HG03521 (cell line): ENCODE measurements around the gene PGA4.
"Not testable (repeated sequence)": the region's sequence is repeated elsewhere in the genome, so short reads cannot be mapped to it uniquely, and the experiment has no call there.

Experiments used
- ATAC-seq: cut with Tn5 transposase; IDR thresholded peaks from one replicate; pipeline ENCODE4 v1.9.1; 2021; ENCODE audit warnings: mild to moderate bottlenecking, moderate library complexity; ENCODE audit not compliant: unreplicated experiment

Gene PGA4

DNA sequence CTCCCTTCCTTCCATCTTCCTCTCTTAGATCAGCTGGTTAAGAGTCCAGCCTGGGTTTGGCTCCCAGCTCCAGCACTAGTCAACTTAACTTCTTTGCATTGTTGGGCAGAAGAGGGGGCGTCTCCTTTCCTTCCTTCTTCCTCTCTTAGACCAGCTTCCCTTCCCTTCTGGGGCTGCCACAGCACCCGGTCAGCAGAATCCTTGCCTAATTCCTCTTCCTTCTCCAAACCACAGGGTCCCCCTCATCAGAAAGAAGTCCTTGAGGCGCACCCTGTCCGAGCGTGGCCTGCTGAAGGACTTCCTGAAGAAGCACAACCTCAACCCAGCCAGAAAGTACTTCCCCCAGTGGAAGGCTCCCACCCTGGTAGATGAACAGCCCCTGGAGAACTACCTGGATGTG, 18.3 kb upstream of the PGA4 start:
- not testable (repeated sequence) for ATAC-seq

DNA sequence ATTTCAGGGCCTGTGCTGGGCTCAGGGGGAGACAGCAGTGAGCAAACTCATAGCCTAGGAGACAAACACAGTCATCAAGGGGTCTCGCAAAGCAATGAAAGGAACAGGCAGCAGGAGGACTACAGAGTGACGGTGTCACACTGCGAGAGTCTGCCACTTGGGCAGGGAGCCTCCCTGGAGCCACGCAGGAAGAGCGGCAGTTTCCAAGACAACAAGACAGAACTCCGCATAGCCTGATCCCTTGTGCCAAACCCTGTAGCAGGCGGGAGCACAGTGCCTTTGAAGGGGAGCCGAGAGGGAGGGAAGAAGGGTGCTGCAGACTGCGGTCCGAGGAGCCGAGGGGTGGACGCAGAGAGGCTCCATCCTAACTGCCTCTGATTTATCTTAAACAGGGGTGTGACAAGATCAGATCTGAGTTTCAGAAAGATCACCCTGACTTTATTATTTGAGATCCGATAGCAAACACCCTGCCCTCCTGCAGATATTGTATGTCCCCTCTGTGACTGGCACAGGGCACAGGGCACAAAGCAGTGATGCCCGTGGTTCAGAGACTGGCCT, 17.6 kb upstream of the PGA4 start:
- ATAC-seq = not testable (repeated sequence)

DNA sequence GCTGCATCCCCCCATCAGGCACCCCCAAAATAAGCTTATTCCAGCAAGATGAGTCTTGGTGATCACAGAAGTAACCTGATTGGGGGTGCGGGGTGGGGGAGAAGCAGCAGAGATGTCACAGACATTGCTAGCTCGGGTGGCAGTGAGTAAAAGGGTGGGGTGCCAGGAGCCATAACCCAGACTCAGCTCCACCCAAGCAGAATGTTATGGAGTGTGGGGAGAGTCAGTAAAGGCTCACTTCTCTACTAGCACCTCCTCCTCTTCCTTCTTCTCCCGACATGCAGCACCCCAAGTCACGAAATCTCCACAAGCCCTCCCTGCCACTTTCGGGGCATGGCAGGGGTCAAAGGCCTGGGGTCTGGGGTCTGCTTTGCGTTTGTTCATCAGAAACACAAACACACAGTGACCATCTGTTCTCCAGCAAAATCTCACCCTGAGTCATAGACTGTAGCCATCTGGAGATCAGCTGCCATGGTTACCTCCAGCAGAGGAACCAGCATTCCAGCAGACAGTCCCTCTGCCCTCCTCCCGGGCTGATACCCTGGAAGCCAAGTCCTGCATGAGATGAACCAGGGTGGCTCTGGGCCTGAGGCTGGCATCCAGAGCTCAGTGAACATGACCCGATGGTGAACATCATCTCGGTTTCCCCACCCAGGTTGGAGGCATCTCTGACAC, 14.4 kb upstream of the PGA4 start:
- ATAC-seq = not testable (repeated sequence)

DNA sequence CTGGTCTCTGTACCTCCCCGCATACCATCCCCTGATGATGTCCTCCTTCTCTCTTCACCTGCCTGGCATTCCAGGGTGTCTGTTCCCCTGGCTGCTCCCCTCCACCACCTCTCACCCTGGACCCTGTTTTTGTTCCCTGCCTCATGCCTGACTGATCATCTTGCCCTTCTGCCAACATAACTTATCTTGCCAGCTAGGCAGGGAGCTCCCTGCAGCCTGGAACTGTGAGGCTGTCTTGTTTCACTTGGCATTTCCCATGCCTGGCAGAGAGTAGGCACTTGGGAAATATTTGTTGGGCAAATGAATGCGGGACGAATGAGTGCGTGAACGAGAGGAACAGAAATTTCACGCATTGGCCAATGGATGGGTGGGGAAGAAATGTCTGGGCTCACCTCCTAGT, 11.5 kb upstream of the PGA4 start:
- ATAC-seq = not testable (repeated sequence)

DNA sequence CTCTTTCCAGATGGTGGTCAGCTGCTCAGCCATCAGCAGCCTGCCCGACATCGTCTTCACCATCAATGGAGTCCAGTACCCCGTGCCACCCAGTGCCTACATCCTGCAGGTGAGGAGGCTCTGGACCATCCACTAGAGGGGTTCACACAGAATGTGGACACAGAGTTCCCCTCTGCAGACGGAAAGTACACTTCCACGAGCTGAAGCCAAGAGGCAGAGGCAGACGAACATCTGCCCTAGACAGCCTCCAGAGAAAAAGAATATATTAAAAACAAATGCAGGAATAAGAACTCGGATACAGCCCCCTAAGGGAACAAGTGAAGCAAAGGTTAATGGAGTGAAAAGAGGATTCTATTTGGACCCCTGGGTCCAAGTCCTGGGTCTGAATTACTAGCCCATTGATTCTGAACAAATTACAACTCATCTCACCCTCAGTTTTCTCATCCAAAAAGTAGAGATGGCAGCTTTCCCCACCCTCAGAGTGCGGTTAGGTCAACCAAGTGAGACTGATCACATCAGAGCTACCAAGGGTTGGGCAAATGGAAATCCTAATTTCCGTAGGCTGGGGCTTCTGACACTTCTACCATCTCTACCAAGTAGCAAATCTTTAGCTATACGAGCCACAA, 10.7 kb upstream of the PGA4 start:
- not testable (repeated sequence) for ATAC-seq

DNA sequence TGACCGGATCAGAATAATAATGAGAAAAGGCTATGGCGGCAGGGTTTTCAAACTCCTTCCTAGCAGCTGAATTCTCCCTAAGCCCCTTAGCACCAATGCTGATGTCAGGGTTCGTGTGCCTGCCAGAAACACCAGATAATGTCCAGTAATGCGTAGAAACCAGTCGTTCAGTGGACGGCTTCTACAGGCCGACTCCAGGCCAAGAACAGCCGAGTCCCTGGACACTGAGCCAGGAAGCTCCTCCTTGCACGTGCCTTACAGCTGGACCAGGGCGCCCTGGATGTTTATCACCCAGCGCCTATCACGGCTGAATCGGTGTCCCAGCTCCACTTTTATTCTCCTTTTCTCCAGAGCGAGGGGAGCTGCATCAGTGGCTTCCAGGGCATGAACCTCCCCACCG, 9.9 kb upstream of the PGA4 start:
- not testable (repeated sequence) for ATAC-seq

DNA sequence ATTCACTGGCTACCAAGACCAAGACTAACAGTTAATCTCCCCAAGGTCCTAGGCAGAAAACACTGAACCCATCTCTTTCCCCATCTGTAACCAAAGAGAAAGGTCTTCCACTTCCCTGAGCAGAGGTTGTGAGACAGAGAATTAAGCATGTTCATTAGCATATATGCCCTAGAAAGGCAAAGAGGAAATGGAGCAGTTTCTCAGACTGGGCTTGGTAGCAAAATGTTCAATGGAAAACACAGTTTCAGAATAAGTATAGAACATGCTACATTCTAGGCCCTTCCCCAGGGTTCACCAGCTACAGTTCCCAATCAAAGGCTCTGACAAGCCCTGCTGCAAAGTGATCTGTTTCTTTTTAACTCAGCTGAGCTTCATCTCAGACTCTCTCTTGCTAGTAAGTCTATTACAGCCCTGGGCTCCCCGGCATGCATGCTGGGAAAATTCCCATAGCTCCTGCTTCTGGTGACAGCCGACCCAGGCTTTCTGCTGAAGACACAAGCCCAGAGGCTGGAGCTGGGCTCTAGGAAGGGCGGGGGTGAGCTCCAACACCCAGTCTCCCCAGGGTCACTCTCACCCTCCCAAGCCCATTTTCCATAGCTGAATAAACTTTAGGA, 8.3 kb upstream of the PGA4 start:
- ATAC-seq = not testable (repeated sequence)

DNA sequence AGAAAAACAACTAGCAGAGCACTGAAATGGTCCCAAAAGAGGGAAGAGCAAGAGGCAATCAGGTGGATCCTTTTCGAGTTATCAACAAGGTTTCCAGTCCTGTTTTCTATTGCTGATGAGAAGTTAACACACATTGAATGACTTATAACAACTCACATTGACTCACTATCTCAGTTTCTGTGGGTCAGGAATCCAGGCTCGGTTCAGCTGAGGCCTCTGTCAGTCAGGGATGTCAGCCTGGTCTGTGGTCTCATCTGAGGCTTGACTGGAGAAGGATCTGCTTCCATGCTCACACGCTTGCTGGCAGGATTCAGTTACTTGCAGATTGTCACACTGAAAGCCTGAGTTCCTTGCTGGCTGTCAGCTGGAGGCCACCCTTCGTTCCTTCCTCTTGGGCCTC, 3.8 kb upstream of the PGA4 start:
- ATAC-seq = not testable (repeated sequence)

DNA sequence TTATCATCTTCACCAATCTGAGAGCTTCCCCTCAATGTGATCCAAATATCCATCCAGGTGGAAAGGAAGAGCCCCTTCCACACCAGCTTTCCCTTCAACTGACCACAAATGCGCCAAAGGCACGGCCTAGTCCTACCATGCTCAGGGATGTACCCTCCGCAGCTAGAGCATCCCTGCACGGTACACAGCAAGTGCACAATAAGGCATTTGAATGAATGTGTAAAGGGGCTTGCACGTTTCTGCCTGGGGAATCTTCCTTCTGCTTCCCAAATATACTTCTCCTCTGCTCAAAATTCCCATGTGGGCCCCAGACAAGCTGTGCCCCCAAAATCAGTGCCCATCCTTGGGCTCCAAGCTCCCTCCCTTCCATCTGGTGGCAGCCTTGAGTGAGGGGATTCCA, 3.1 kb upstream of the PGA4 start:
- not testable (repeated sequence) for ATAC-seq

DNA sequence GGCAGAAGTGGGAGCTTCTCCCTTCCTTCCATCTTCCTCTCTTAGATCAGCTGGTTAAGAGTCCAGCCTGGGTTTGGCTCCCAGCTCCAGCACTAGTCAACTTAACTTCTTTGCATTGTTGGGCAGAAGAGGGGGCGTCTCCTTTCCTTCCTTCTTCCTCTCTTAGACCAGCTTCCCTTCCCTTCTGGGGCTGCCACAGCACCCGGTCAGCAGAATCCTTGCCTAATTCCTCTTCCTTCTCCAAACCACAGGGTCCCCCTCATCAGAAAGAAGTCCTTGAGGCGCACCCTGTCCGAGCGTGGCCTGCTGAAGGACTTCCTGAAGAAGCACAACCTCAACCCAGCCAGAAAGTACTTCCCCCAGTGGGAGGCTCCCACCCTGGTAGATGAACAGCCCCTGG, 545 bp downstream of the PGA4 start:
- not testable (repeated sequence) for ATAC-seq

DNA sequence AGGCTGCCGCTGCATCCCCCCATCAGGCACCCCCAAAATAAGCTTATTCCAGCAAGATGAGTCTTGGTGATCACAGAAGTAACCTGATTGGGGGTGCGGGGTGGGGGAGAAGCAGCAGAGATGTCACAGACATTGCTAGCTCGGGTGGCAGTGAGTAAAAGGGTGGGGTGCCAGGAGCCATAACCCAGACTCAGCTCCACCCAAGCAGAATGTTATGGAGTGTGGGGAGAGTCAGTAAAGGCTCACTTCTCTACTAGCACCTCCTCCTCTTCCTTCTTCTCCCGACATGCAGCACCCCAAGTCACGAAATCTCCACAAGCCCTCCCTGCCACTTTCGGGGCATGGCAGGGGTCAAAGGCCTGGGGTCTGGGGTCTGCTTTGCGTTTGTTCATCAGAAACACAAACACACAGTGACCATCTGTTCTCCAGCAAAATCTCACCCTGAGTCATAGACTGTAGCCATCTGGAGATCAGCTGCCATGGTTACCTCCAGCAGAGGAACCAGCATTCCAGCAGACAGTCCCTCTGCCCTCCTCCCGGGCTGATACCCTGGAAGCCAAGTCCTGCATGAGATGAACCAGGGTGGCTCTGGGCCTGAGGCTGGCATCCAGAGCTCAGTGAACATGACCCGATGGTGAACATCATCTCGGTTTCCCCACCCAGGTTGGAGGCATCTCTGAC, 4.5 kb downstream of the PGA4 start:
- not testable (repeated sequence) for ATAC-seq

DNA sequence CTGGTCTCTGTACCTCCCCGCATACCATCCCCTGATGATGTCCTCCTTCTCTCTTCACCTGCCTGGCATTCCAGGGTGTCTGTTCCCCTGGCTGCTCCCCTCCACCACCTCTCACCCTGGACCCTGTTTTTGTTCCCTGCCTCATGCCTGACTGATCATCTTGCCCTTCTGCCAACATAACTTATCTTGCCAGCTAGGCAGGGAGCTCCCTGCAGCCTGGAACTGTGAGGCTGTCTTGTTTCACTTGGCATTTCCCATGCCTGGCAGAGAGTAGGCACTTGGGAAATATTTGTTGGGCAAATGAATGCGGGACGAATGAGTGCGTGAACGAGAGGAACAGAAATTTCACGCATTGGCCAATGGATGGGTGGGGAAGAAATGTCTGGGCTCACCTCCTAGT, 7.3 kb downstream of the PGA4 start:
- ATAC-seq = not testable (repeated sequence)

DNA sequence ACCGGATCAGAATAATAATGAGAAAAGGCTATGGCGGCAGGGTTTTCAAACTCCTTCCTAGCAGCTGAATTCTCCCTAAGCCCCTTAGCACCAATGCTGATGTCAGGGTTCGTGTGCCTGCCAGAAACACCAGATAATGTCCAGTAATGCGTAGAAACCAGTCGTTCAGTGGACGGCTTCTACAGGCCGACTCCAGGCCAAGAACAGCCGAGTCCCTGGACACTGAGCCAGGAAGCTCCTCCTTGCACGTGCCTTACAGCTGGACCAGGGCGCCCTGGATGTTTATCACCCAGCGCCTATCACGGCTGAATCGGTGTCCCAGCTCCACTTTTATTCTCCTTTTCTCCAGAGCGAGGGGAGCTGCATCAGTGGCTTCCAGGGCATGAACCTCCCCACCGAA, 8.9 kb downstream of the PGA4 start:
- ATAC-seq = not testable (repeated sequence)

DNA sequence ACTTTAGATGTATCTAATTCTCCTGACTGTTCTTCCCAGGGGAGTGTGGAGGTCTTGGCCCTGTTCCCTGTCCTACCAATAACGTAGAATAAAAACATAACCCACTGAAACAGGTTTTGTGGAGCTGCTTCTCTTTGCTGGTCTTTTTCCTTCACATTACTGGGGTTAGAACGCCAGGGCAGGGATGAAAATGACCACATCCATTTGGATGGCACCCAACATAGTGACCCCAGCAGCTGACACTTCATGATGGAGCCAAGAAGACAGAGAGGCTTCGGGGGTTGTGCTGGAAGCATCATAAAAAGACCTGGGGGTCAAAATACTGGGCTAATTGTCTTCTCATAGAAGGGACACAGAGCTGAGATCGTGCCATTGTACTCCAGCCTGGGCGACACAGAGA, 9.4 kb downstream of the PGA4 start:
- ATAC-seq = not testable (repeated sequence)

DNA sequence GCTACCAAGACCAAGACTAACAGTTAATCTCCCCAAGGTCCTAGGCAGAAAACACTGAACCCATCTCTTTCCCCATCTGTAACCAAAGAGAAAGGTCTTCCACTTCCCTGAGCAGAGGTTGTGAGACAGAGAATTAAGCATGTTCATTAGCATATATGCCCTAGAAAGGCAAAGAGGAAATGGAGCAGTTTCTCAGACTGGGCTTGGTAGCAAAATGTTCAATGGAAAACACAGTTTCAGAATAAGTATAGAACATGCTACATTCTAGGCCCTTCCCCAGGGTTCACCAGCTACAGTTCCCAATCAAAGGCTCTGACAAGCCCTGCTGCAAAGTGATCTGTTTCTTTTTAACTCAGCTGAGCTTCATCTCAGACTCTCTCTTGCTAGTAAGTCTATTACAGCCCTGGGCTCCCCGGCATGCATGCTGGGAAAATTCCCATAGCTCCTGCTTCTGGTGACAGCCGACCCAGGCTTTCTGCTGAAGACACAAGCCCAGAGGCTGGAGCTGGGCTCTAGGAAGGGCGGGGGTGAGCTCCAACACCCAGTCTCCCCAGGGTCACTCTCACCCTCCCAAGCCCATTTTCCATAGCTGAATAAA, 10.5 kb downstream of the PGA4 start:
- not testable (repeated sequence) for ATAC-seq

DNA sequence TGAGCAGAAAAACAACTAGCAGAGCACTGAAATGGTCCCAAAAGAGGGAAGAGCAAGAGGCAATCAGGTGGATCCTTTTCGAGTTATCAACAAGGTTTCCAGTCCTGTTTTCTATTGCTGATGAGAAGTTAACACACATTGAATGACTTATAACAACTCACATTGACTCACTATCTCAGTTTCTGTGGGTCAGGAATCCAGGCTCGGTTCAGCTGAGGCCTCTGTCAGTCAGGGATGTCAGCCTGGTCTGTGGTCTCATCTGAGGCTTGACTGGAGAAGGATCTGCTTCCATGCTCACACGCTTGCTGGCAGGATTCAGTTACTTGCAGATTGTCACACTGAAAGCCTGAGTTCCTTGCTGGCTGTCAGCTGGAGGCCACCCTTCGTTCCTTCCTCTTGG, 15.0 kb downstream of the PGA4 start:
- ATAC-seq = not testable (repeated sequence)

DNA sequence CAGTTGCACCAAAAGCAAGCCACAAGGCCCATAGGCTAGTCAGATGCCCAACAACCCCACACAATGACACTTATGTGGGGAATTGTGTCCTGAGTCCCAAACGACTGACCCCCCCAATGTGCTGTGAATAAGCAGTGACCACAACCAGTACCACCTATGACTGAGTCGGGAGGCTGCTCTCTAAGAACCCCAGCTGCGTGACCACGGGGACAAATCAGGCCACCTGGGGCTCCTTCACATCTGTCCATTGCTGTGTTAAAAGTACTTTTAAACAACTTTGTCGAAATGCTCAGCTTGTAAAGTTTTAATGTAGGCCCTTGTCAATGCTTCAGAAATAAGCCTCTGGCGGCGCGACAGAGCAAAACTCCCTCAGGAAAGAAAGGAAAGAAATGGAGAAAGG, 18.1 kb downstream of the PGA4 start:
- ATAC-seq = not testable (repeated sequence)

DNA sequence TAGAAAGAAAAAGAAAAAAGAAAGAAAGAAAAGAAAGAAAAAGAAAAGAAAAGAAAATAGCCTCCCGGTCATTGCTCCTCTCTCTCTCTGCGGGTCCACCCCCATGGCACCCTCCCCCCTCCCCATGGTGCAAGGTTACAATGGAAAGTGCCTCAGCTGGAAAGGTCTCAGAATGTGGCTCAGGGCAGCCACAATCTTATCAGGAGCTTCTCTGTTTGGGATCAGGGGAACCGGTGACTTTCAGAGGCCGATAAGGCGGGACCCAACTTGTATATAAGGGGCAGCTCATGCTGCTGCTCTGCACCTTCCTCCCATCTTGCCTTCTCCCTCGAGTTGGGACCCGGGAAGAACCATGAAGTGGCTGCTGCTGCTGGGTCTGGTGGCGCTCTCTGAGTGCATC, 18.7 kb downstream of the PGA4 start, which contains the start of gene PGA5:
PGA5 (plus strand) TSS at position 301 of the 400 bp plus-strand sequence; CDS start at position 353, 52 bp downstream.
- not testable (repeated sequence) for ATAC-seq

DNA sequence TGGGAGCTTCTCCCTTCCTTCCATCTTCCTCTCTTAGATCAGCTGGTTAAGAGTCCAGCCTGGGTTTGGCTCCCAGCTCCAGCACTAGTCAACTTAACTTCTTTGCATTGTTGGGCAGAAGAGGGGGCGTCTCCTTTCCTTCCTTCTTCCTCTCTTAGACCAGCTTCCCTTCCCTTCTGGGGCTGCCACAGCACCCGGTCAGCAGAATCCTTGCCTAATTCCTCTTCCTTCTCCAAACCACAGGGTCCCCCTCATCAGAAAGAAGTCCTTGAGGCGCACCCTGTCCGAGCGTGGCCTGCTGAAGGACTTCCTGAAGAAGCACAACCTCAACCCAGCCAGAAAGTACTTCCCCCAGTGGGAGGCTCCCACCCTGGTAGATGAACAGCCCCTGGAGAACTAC, 19.4 kb downstream of the PGA4 start:
- ATAC-seq = not testable (repeated sequence)

DNA sequence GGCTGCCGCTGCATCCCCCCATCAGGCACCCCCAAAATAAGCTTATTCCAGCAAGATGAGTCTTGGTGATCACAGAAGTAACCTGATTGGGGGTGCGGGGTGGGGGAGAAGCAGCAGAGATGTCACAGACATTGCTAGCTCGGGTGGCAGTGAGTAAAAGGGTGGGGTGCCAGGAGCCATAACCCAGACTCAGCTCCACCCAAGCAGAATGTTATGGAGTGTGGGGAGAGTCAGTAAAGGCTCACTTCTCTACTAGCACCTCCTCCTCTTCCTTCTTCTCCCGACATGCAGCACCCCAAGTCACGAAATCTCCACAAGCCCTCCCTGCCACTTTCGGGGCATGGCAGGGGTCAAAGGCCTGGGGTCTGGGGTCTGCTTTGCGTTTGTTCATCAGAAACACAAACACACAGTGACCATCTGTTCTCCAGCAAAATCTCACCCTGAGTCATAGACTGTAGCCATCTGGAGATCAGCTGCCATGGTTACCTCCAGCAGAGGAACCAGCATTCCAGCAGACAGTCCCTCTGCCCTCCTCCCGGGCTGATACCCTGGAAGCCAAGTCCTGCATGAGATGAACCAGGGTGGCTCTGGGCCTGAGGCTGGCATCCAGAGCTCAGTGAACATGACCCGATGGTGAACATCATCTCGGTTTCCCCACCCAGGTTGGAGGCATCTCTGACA, 23.3 kb downstream of the PGA4 start:
- ATAC-seq = not testable (repeated sequence)
